ENCODE measurements around the gene INPP5K. TPM values are rescaled to one million over a fixed set of nuclear protein-coding genes. Genes with fewer than 3 reads are reported as not detected.

INPP5K gene
- total RNA-seq, 1 donor: 27.3 TPM

- TF ChIP-seq CTCF (IDR thresholded peaks at IDR 0.05; ENCODE audit: insufficient read depth, low read length): no peak
- no peak overlapping the region for H3K4me3 ChIP-seq (ENCODE audit: low read depth, low read length)
- no peak for DNase-seq (ENCODE audit: low read depth)
Measured at GRCh38 chr17:1548032-1548431, 31.6 kb upstream of the INPP5K start.

- peak; percentile 21 for DNase-seq (ENCODE audit: low read depth)
- H3K4me3 ChIP-seq (ENCODE audit: low read depth, low read length): no peak overlapping the region
- TF ChIP-seq CTCF (IDR thresholded peaks at IDR 0.05; ENCODE audit: insufficient read depth, low read length): no peak
Measured at GRCh38 chr17:1546292-1546922, 30.0 kb upstream of the INPP5K start.

- no peak for TF ChIP-seq CTCF (IDR thresholded peaks at IDR 0.05; ENCODE audit: insufficient read depth, low read length)
- H3K4me3 ChIP-seq (ENCODE audit: low read depth, low read length): no peak overlapping the region
- DNase-seq (ENCODE audit: low read depth): no peak
Measured at GRCh38 chr17:1545618-1546017, 29.2 kb upstream of the INPP5K start.

- no peak for DNase-seq (ENCODE audit: low read depth)
- no peak for TF ChIP-seq CTCF (IDR thresholded peaks at IDR 0.05; ENCODE audit: insufficient read depth, low read length)
- H3K4me3 ChIP-seq (ENCODE audit: low read depth, low read length): no peak overlapping the region
Measured at GRCh38 chr17:1542316-1542715, 25.9 kb upstream of the INPP5K start.

GRCh38 chr17:1541367-1541904, 25.0 kb upstream of the INPP5K start:
- DNase-seq (ENCODE audit: low read depth): no peak
- no peak overlapping the region for H3K4me3 ChIP-seq (ENCODE audit: low read depth, low read length)
- no peak for TF ChIP-seq CTCF (IDR thresholded peaks at IDR 0.05; ENCODE audit: insufficient read depth, low read length)

- no peak for TF ChIP-seq CTCF (IDR thresholded peaks at IDR 0.05; ENCODE audit: insufficient read depth, low read length)
- no peak for DNase-seq (ENCODE audit: low read depth)
- H3K4me3 ChIP-seq (ENCODE audit: low read depth, low read length): no peak overlapping the region
Measured at GRCh38 chr17:1539811-1540210, 23.4 kb upstream of the INPP5K start.

GRCh38 chr17:1535737-1536136, 19.3 kb upstream of the INPP5K start:
- no peak for TF ChIP-seq CTCF (IDR thresholded peaks at IDR 0.05; ENCODE audit: insufficient read depth, low read length)
- no peak for DNase-seq (ENCODE audit: low read depth)

More at GRCh38 chr17:1535737-1536136, 19.3 kb upstream of the INPP5K start:
- no peak overlapping the region for H3K4me3 ChIP-seq (ENCODE audit: low read depth, low read length)
